HCT116 (cell line): ENCODE results near the gene KRTAP10-8. TPM values are rescaled to one million over a fixed set of nuclear protein-coding genes. Genes with fewer than 3 reads are reported as not detected.

Experiments used
- ATAC-seq: fragments of 200-7000 bp; cut with Tn5 transposase; 2 replicates; pipeline ENCODE4 v1.9.1; 2020; ENCODE audit warnings: mild to moderate bottlenecking, moderate library complexity
- BruUV-seq: library from RNA; stranded (reverse); fragments of 400-500 nt; replicated peaks from 2 replicates; lab custom pipeline; 2021; lab: Mats Ljungman, UMichigan
- CTCF ChIA-PET: fragments of 300-600 bp; sonication (Branson Sonifier 250); formaldehyde crosslinking; loops from one replicate; lab custom pipeline; 2021; ENCODE audit warnings: antibody characterized with exemption; lab: Charles Lee
- POLR2A ChIA-PET: fragments of 300-600, 350-600 bp; sonication (Branson Sonifier 250); formaldehyde crosslinking; loops from one replicate; lab custom pipeline; 2021; ENCODE audit warnings: antibody characterized with exemption; lab: Charles Lee
- RAD21 ChIA-PET, 2 experiments: fragments of 300-600 bp; sonication (Branson Sonifier 250); formaldehyde crosslinking; loops; one replicate each; lab custom pipeline; 2023; ENCODE audit warnings: low total read pairs in 2 of 2; ENCODE audit not compliant: uncharacterized antibody in 2 of 2, unreplicated experiment in 2 of 2, low non-redundant PET in 1 of 2; lab: Charles Lee
- DNase-seq: peaks from one replicate; pipeline ENCODE4 v3.0.0-alpha.2; 2010; ENCODE audit warnings: low read depth, low spot score
- H2AFZ ChIP-seq: fragments of 200-600 bp; shearing (Covaris generic), sonication (generic); 2 replicates; pipeline ENCODE4 v1.6.1; 2017; ENCODE audit warnings: low read depth, mixed run types, mixed read lengths, antibody characterized with exemption, low read length; ENCODE audit not compliant: poor library complexity, severe bottlenecking
- H3K27ac ChIP-seq: 2 replicates; pipeline ENCODE4 v1.5.1; 2012; ENCODE audit warnings: low read depth, low read length
- H3K27me3 ChIP-seq: fragments of 200-600 bp; sonication (generic); 2 replicates; pipeline ENCODE4 v1.6.1; 2016; ENCODE audit warnings: mixed run types, low read length, mixed read lengths; ENCODE audit not compliant: insufficient read depth
- H3K36me3 ChIP-seq, 2 experiments: fragments of 200-500 bp in 1 of 2; fragments of 200-600 bp in 1 of 2; sonication (Bioruptor generic) in 1 of 2; sonication (generic) in 1 of 2; 2 replicates each; pipeline versions ENCODE4 v1.5.1 to v1.6.1; 2014 to 2016; ENCODE audit warnings: low read length in 2 of 2, inconsistent platforms in 1 of 2, mixed read lengths in 1 of 2, mixed run types in 1 of 2; ENCODE audit not compliant: insufficient read depth in 2 of 2, control insufficient read depth in 1 of 2
- H3K4me1 ChIP-seq, 2 experiments: fragments of 200-600 bp in 1 of 2; sonication (generic) in 1 of 2; 2 replicates each; pipeline versions ENCODE4 v1.5.1 to v1.6.1; 2012 to 2017; ENCODE audit warnings: low read length in 2 of 2, inconsistent platforms in 1 of 2, mild to moderate bottlenecking in 1 of 2, mixed read lengths in 1 of 2, mixed run types in 1 of 2, moderate library complexity in 1 of 2; ENCODE audit not compliant: insufficient read depth in 2 of 2, control insufficient read depth in 1 of 2
- H3K4me2 ChIP-seq: fragments of 200-600 bp; sonication (generic); 2 replicates; pipeline ENCODE4 v1.6.1; 2017; ENCODE audit warnings: mixed run types, low read length, mixed read lengths
- H3K4me3 ChIP-seq, 2 experiments: fragments of 200-600 bp in 1 of 2; sonication (generic) in 1 of 2; replicated peaks in 1 of 2; 2 replicates each; pipeline ENCODE4 v1.5.1; 2011 to 2016; ENCODE audit warnings: low read length in 2 of 2, control low read depth in 1 of 2, low read depth in 1 of 2, mild to moderate bottlenecking in 1 of 2, mixed read lengths in 1 of 2, mixed run types in 1 of 2
- H3K79me2 ChIP-seq: fragments of 200-600 bp; sonication (generic); 2 replicates; pipeline ENCODE4 v1.6.1; 2017; ENCODE audit warnings: mild to moderate bottlenecking, mixed run types, low read length, moderate library complexity, mixed read lengths; ENCODE audit not compliant: insufficient read depth
- H3K9ac ChIP-seq: fragments of 200-600 bp; sonication (generic); 2 replicates; pipeline ENCODE4 v1.6.1; 2016; ENCODE audit warnings: low read length, mixed read lengths
- H3K9me2 ChIP-seq: fragments of 200-600 bp; sonication (generic), shearing (Covaris generic); 2 replicates; pipeline ENCODE4 v1.6.1; 2017; ENCODE audit warnings: mixed run types, mild to moderate bottlenecking, moderate library complexity; ENCODE audit not compliant: insufficient read depth
- H3K9me3 ChIP-seq, 2 experiments: fragments of 200-500 bp in 1 of 2; fragments of 200-600 bp in 1 of 2; sonication (Bioruptor generic) in 1 of 2; sonication (generic) in 1 of 2; 2 replicates each; pipeline ENCODE4 v1.6.1; 2014 to 2017; ENCODE audit warnings: low read length in 2 of 2, mixed read lengths in 2 of 2, inconsistent platforms in 1 of 2, low read depth in 1 of 2, mild to moderate bottlenecking in 1 of 2, mixed run types in 1 of 2, moderate library complexity in 1 of 2; ENCODE audit not compliant: control insufficient read depth in 1 of 2, insufficient read depth in 1 of 2
- H4K20me1 ChIP-seq: fragments of 200-600 bp; sonication (generic), shearing (Covaris generic); 2 replicates; pipeline ENCODE4 v1.6.1; 2017; ENCODE audit warnings: mixed run types, mild to moderate bottlenecking, moderate library complexity; ENCODE audit not compliant: insufficient read depth
- EGR1 ChIP-seq: IDR thresholded peaks from 2 replicates; pipeline ENCODE4 v1.6.1; 2012; ENCODE audit warnings: low read depth
- EZH2phosphoT487 ChIP-seq: fragments of 200-600 bp; IDR thresholded peaks from 2 replicates; pipeline ENCODE4 v1.6.1; 2018; ENCODE audit warnings: antibody characterized with exemption, borderline replicate concordance
- FOSL1 ChIP-seq: IDR thresholded peaks from 2 replicates; pipeline ENCODE4 v1.6.1; 2012; ENCODE audit warnings: low read depth
- JUND ChIP-seq: IDR thresholded peaks from 2 replicates; pipeline ENCODE4 v1.6.1; 2012
- POLR2AphosphoS5 ChIP-seq: IDR thresholded peaks from 2 replicates; pipeline ENCODE4 v1.6.1; 2011; ENCODE audit warnings: mild to moderate bottlenecking, low read depth, low read length, moderate library complexity
- SRF ChIP-seq: IDR thresholded peaks from 2 replicates; pipeline ENCODE4 v1.6.1; 2012; ENCODE audit warnings: low read depth
- intact Hi-C: fragments of 100-400 bp; cut with micrococcal nuclease; formaldehyde crosslinking; loops from 2 replicates; pipeline ENCODE4 v1.10.0; 2022
- total RNA-seq: library from RNA; stranded (reverse); gene quantifications from one replicate; pipeline ENCODE4 v1.2.1, GENCODE V29; 2021; ENCODE audit not compliant: unreplicated experiment
- TF ChIP-seq, protein P1 (sequence below), 3 experiments: fragments of 200-600 bp in 1 of 3; sonication (generic) in 1 of 3; IDR thresholded peaks in 2 of 3; conservative IDR thresholded peaks in 1 of 3; 2 replicates each; pipeline ENCODE4 v1.5.1; 2012 to 2017; ENCODE audit warnings: low read depth in 2 of 3, low read length in 2 of 3, antibody characterized with exemption in 1 of 3, borderline replicate concordance in 1 of 3, control low read depth in 1 of 3, mild to moderate bottlenecking in 1 of 3, mixed read lengths in 1 of 3, mixed run types in 1 of 3, moderate library complexity in 1 of 3; ENCODE audit not compliant: insufficient read depth in 1 of 3
- TF ChIP-seq, protein P2 (sequence below): IDR thresholded peaks from 2 replicates; pipeline ENCODE4 v1.6.1; 2012
- TF ChIP-seq, protein P3 (sequence below): IDR thresholded peaks from 2 replicates; pipeline ENCODE4 v1.6.1; 2011; ENCODE audit warnings: mild to moderate bottlenecking, low read length, moderate library complexity; ENCODE audit not compliant: insufficient replicate concordance; ENCODE audit errors: extremely low read depth
- TF ChIP-seq, protein P4 (sequence below): IDR thresholded peaks from 2 replicates; pipeline ENCODE4 v1.6.1; 2012; ENCODE audit warnings: low read depth

Gene KRTAP10-8
- total RNA-seq, 1 experiment from 2014 or later, result not detected

DNA sequence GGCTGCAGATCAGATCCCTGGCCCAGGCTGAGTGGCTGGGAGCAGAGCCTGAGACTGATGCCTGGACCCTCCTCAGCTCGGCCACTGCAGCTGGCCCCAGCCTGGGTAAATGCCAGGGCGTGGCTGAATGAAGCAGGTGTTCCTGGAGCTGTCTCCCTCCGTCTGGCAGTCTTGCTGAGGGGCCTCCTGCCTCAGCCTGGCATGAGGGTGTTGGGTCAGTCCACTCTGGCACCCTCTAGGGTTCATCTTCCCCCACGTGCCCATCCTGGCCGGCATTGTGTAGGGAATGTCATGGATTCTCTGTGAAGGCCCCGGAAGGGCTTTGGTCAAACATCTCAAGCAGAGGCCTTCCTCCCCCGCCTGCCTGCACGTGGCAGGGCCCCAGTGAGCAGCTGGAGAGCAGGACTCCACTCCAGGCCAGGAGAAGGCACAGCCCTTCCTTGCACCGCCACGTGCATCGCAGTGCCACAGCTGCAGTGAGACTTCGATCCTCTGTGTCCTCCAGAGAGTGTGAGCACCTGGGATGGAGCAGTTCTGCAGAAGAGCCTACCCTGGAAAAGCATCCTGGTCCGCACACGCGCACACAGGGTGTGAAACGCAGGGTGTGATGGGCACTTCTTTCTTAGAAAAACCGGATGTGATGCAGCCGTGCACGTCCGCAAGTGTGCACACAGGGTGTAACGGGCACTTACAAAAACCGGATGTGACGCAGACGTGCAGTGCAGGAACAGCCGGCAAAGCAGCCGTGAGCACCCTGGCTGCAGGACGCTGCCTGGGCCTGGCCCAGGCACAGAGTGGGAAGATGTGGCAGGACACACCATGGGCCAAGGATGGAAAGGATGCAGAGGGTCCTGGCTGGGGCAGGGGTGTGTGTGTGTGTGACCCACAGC is 43.0 kb upstream of the KRTAP10-8 start:
- POLR2A ChIA-PET, result no interaction called here
- H3K4me2 ChIP-seq, result no peak overlapping the region
- no peak for DNase-seq

More for the DNA sequence above, 43.0 kb upstream of the KRTAP10-8 start:
- Histone ChIP-seq H3K9ac (no peak overlapping the region), H3K9me2 (no peaks in the 10 kb centered on the region), H3K27ac (no peak overlapping the region), H3K4me3 (no peak overlapping the region), H2AFZ (no peak overlapping the region), H3K36me3 (no peaks in the 10 kb centered on the region), H3K79me2 (no peaks in the 10 kb centered on the region), H3K4me1 (no peaks in the 10 kb centered on the region), H3K27me3 (peaks cover 6% of the 10 kb centered on the region), H4K20me1 (no peaks in the 10 kb centered on the region), H3K9me3 (no peaks in the 10 kb centered on the region)
- ChIA-PET CTCF (no interaction called here), RAD21 (no interaction called here)
- BruUV-seq, result no TSS peak
- ATAC-seq, result no peak; the same call in 1 of the 2 replicates
- TF ChIP-seq SRF (no peak), JUND (no peak), POLR2AphosphoS5 (no peak), FOSL1 (no peak), EGR1 (no peak), EZH2phosphoT487 (no peak)
- TF ChIP-seq, protein P1, sequence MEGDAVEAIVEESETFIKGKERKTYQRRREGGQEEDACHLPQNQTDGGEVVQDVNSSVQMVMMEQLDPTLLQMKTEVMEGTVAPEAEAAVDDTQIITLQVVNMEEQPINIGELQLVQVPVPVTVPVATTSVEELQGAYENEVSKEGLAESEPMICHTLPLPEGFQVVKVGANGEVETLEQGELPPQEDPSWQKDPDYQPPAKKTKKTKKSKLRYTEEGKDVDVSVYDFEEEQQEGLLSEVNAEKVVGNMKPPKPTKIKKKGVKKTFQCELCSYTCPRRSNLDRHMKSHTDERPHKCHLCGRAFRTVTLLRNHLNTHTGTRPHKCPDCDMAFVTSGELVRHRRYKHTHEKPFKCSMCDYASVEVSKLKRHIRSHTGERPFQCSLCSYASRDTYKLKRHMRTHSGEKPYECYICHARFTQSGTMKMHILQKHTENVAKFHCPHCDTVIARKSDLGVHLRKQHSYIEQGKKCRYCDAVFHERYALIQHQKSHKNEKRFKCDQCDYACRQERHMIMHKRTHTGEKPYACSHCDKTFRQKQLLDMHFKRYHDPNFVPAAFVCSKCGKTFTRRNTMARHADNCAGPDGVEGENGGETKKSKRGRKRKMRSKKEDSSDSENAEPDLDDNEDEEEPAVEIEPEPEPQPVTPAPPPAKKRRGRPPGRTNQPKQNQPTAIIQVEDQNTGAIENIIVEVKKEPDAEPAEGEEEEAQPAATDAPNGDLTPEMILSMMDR (IDR thresholded peaks at IDR 0.05 in 2 of 3, conservative IDR thresholded peaks at IDR 0.05 in 1 of 3; ENCODE audit: borderline replicate concordance in 1 of 3, insufficient read depth in 1 of 3, low read depth in 2 of 3, low read length in 2 of 3), result no peak
- TF ChIP-seq, protein P2, sequence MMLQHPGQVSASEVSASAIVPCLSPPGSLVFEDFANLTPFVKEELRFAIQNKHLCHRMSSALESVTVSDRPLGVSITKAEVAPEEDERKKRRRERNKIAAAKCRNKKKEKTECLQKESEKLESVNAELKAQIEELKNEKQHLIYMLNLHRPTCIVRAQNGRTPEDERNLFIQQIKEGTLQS, result no peak
- TF ChIP-seq, protein P3, sequence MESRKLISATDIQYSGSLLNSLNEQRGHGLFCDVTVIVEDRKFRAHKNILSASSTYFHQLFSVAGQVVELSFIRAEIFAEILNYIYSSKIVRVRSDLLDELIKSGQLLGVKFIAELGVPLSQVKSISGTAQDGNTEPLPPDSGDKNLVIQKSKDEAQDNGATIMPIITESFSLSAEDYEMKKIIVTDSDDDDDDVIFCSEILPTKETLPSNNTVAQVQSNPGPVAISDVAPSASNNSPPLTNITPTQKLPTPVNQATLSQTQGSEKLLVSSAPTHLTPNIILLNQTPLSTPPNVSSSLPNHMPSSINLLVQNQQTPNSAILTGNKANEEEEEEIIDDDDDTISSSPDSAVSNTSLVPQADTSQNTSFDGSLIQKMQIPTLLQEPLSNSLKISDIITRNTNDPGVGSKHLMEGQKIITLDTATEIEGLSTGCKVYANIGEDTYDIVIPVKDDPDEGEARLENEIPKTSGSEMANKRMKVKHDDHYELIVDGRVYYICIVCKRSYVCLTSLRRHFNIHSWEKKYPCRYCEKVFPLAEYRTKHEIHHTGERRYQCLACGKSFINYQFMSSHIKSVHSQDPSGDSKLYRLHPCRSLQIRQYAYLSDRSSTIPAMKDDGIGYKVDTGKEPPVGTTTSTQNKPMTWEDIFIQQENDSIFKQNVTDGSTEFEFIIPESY, result no peak
- TF ChIP-seq, protein P4, sequence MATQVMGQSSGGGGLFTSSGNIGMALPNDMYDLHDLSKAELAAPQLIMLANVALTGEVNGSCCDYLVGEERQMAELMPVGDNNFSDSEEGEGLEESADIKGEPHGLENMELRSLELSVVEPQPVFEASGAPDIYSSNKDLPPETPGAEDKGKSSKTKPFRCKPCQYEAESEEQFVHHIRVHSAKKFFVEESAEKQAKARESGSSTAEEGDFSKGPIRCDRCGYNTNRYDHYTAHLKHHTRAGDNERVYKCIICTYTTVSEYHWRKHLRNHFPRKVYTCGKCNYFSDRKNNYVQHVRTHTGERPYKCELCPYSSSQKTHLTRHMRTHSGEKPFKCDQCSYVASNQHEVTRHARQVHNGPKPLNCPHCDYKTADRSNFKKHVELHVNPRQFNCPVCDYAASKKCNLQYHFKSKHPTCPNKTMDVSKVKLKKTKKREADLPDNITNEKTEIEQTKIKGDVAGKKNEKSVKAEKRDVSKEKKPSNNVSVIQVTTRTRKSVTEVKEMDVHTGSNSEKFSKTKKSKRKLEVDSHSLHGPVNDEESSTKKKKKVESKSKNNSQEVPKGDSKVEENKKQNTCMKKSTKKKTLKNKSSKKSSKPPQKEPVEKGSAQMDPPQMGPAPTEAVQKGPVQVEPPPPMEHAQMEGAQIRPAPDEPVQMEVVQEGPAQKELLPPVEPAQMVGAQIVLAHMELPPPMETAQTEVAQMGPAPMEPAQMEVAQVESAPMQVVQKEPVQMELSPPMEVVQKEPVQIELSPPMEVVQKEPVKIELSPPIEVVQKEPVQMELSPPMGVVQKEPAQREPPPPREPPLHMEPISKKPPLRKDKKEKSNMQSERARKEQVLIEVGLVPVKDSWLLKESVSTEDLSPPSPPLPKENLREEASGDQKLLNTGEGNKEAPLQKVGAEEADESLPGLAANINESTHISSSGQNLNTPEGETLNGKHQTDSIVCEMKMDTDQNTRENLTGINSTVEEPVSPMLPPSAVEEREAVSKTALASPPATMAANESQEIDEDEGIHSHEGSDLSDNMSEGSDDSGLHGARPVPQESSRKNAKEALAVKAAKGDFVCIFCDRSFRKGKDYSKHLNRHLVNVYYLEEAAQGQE, result no peak
- intact Hi-C loops, result loop anchor here (10.0 kb wide), 1 partner anchor 106 kb away; no protein-coding TSS in a partner anchor
